ENCODE measurements around the gene SERPINB3. TPM values are rescaled to one million over a fixed set of nuclear protein-coding genes. Genes with fewer than 3 reads are reported as not detected.

SERPINB3 gene
- total and polyA plus RNA-seq, 2 of the 8 experiments (the other 6 are each of a cell fraction or from before 2014, with no cell fraction given), result 0.17 to 0.18 TPM

DNA sequence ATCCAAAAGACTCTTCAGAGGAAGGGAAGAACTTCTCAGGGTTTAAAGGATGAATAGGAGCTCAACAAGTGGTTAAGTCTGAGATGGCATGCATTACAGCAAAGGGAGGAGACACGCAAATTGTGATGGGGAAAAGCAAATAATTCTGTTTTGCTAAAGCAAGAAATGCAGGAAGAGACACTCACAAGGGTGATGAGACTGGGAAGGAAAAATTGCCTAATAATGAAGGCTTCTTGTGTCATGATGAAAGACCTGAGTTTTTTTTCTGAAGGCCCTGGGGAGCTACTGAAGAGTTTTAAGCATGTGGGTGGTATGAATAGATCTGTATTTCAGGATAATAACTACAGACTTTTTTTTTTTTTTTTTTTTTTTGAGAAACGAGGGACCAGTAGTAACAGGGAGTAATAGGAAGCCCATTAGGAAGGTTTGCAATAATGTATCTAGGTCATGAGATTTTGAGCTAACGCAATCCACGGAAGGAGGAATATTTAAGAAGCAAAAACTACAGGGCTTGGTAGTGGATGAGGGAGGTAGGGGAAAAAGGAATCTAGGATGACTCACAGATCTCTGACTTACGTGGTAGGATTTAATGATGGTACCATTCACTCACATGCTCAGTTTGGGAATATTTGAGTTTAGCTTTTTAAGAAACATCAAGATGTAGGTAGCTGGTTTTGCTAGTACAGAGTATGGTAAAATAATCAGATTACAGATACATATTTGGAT, 16.0 kb upstream of the SERPINB3 start (continued):
- TF ChIP-seq RNF2 (IDR thresholded peaks at IDR 0.05; ENCODE audit: borderline replicate concordance, low read depth, low read length, missing control alignments, poor library complexity, severe bottlenecking), result no peak
- TF ChIP-seq, protein P1, sequence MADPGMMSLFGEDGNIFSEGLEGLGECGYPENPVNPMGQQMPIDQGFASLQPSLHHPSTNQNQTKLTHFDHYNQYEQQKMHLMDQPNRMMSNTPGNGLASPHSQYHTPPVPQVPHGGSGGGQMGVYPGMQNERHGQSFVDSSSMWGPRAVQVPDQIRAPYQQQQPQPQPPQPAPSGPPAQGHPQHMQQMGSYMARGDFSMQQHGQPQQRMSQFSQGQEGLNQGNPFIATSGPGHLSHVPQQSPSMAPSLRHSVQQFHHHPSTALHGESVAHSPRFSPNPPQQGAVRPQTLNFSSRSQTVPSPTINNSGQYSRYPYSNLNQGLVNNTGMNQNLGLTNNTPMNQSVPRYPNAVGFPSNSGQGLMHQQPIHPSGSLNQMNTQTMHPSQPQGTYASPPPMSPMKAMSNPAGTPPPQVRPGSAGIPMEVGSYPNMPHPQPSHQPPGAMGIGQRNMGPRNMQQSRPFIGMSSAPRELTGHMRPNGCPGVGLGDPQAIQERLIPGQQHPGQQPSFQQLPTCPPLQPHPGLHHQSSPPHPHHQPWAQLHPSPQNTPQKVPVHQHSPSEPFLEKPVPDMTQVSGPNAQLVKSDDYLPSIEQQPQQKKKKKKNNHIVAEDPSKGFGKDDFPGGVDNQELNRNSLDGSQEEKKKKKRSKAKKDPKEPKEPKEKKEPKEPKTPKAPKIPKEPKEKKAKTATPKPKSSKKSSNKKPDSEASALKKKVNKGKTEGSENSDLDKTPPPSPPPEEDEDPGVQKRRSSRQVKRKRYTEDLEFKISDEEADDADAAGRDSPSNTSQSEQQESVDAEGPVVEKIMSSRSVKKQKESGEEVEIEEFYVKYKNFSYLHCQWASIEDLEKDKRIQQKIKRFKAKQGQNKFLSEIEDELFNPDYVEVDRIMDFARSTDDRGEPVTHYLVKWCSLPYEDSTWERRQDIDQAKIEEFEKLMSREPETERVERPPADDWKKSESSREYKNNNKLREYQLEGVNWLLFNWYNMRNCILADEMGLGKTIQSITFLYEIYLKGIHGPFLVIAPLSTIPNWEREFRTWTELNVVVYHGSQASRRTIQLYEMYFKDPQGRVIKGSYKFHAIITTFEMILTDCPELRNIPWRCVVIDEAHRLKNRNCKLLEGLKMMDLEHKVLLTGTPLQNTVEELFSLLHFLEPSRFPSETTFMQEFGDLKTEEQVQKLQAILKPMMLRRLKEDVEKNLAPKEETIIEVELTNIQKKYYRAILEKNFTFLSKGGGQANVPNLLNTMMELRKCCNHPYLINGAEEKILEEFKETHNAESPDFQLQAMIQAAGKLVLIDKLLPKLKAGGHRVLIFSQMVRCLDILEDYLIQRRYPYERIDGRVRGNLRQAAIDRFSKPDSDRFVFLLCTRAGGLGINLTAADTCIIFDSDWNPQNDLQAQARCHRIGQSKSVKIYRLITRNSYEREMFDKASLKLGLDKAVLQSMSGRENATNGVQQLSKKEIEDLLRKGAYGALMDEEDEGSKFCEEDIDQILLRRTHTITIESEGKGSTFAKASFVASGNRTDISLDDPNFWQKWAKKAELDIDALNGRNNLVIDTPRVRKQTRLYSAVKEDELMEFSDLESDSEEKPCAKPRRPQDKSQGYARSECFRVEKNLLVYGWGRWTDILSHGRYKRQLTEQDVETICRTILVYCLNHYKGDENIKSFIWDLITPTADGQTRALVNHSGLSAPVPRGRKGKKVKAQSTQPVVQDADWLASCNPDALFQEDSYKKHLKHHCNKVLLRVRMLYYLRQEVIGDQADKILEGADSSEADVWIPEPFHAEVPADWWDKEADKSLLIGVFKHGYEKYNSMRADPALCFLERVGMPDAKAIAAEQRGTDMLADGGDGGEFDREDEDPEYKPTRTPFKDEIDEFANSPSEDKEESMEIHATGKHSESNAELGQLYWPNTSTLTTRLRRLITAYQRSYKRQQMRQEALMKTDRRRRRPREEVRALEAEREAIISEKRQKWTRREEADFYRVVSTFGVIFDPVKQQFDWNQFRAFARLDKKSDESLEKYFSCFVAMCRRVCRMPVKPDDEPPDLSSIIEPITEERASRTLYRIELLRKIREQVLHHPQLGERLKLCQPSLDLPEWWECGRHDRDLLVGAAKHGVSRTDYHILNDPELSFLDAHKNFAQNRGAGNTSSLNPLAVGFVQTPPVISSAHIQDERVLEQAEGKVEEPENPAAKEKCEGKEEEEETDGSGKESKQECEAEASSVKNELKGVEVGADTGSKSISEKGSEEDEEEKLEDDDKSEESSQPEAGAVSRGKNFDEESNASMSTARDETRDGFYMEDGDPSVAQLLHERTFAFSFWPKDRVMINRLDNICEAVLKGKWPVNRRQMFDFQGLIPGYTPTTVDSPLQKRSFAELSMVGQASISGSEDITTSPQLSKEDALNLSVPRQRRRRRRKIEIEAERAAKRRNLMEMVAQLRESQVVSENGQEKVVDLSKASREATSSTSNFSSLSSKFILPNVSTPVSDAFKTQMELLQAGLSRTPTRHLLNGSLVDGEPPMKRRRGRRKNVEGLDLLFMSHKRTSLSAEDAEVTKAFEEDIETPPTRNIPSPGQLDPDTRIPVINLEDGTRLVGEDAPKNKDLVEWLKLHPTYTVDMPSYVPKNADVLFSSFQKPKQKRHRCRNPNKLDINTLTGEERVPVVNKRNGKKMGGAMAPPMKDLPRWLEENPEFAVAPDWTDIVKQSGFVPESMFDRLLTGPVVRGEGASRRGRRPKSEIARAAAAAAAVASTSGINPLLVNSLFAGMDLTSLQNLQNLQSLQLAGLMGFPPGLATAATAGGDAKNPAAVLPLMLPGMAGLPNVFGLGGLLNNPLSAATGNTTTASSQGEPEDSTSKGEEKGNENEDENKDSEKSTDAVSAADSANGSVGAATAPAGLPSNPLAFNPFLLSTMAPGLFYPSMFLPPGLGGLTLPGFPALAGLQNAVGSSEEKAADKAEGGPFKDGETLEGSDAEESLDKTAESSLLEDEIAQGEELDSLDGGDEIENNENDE (IDR thresholded peaks at IDR 0.05; ENCODE audit: insufficient replicate concordance, low read length), result no peak
- TF ChIP-seq BCL11A (IDR thresholded peaks at IDR 0.05; ENCODE audit: low read depth in 2 of 2, low read length in 2 of 2), result no peak
- no peak for TF ChIP-seq SIRT6 (IDR thresholded peaks at IDR 0.05; ENCODE audit: low read length)
